GM23248 (cell line): ENCODE results near the gene ZNF200. TPM values are rescaled to one million over a fixed set of nuclear protein-coding genes. Genes with fewer than 3 reads are reported as not detected.

Experiments used
- DNase-seq: peaks from one replicate; pipeline ENCODE4 v3.0.0-alpha.2; 2015
- H2AFZ ChIP-seq: fragments of 200-600 bp; sonication (generic); 2 replicates; pipeline ENCODE4 v1.6.1; 2016; ENCODE audit warnings: antibody characterized with exemption
- H3F3A ChIP-seq: fragments of 200-600 bp; sonication (generic); 2 replicates; pipeline ENCODE4 v1.6.1; 2016; ENCODE audit warnings: mild to moderate bottlenecking, antibody characterized with exemption, mixed run types; ENCODE audit not compliant: insufficient read depth
- H3K27ac ChIP-seq: fragments of 200-600 bp; sonication (generic); 2 replicates; pipeline ENCODE4 v1.5.1; 2016; ENCODE audit warnings: mild to moderate bottlenecking
- H3K27me3 ChIP-seq: fragments of 200-600 bp; sonication (generic); replicated peaks from 2 replicates; pipeline ENCODE4 v1.6.1; 2016; ENCODE audit warnings: mild to moderate bottlenecking; ENCODE audit not compliant: insufficient read depth
- H3K36me3 ChIP-seq: fragments of 200-600 bp; sonication (generic); 2 replicates; pipeline ENCODE4 v1.6.1; 2016; ENCODE audit warnings: low read depth, mild to moderate bottlenecking
- H3K4me1 ChIP-seq: fragments of 200-600 bp; sonication (generic); 2 replicates; pipeline ENCODE4 v1.6.1; 2016; ENCODE audit warnings: mild to moderate bottlenecking; ENCODE audit not compliant: insufficient read depth
- H3K4me2 ChIP-seq: fragments of 200-600 bp; sonication (generic); one replicate; pipeline ENCODE4 v1.6.1; 2016; ENCODE audit warnings: mild to moderate bottlenecking; ENCODE audit not compliant: unreplicated experiment
- H3K4me3 ChIP-seq: fragments of 200-600 bp; sonication (generic); 2 replicates; pipeline ENCODE4 v1.5.1; 2016; ENCODE audit warnings: mild to moderate bottlenecking
- H3K79me2 ChIP-seq: fragments of 200-600 bp; sonication (generic); 2 replicates; pipeline ENCODE4 v1.6.1; 2016; ENCODE audit warnings: mild to moderate bottlenecking; ENCODE audit not compliant: insufficient read depth
- H3K9ac ChIP-seq: fragments of 200-600 bp; sonication (generic); 2 replicates; pipeline ENCODE4 v1.6.1; 2016; ENCODE audit warnings: mild to moderate bottlenecking
- H3K9me2 ChIP-seq: fragments of 200-600 bp; sonication (generic); 2 replicates; pipeline ENCODE4 v1.6.1; 2016; ENCODE audit warnings: mixed run types, mild to moderate bottlenecking, moderate library complexity; ENCODE audit not compliant: insufficient read depth
- H3K9me3 ChIP-seq: fragments of 200-600 bp; sonication (generic); one replicate; pipeline ENCODE4 v1.6.1; 2017; ENCODE audit warnings: low read depth
- H4K20me1 ChIP-seq: fragments of 200-600 bp; sonication (generic); 2 replicates; pipeline ENCODE4 v1.6.0; 2016; ENCODE audit not compliant: insufficient read depth
- EZH2 ChIP-seq: fragments of 200-600 bp; sonication (generic); IDR thresholded peaks from 2 replicates; pipeline ENCODE4 v1.6.1; 2018; ENCODE audit warnings: antibody characterized with exemption, mild to moderate bottlenecking; ENCODE audit not compliant: insufficient read depth, poor library complexity, severe bottlenecking
- EZH2phosphoT487 ChIP-seq: fragments of 200-600 bp; sonication (generic); IDR thresholded peaks from 2 replicates; pipeline ENCODE4 v1.6.1; 2018; ENCODE audit warnings: antibody characterized with exemption, moderate library complexity, mild to moderate bottlenecking, low read depth; ENCODE audit not compliant: insufficient read depth
- WGBS, 2 experiments: methylation state at CpG; one replicate each; pipeline ENCODE4 v1.1.6; 2015 to 2017; ENCODE audit warnings: low lambda C conversion rate in 2 of 2, low coverage in 1 of 2; ENCODE audit errors: missing lambda C conversion rate in 2 of 2; 5-methylcytosine and 5-hydroxymethylcytosine counted together
- in situ Hi-C: fragments of 300-500 bp; cut with MboI; formaldehyde crosslinking; loops from 2 replicates; pipeline ENCODE4 v1.15.0; 2020
- polyA plus RNA-seq: library from polyadenylated mRNA; unstranded; fragments of >200 nt; fragmentation: Nextera tagmentation; extraction: Ambion mirVana; gene quantifications from 2 replicates; pipeline ENCODE4 v1.2.1, GENCODE V29; 2016
- total RNA-seq: library from RNA; depleted of rRNA; stranded (reverse); fragments of >200 nt; shearing (Covaris generic); gene quantifications from 2 replicates; pipeline ENCODE4 v1.2.3, GENCODE V29; 2014; rRNA removed

Gene ZNF200
- total and polyA plus RNA-seq, 2 experiments from 2014 or later: 7.8 to 10.3 TPM

- Histone ChIP-seq H3K4me3 (no peak overlapping the region), H3K27me3 (peaks cover 80% of the 10 kb centered on the region), H3K79me2 (no peaks in the 10 kb centered on the region), H3K4me2 (peak overlapping the region; percentile 56), H3K9me3 (no peaks in the 10 kb centered on the region), H4K20me1 (no peaks in the 10 kb centered on the region), H3K36me3 (no peaks in the 10 kb centered on the region), H3K9me2 (no peaks in the 10 kb centered on the region), H3K9ac (no peak overlapping the region), H3K4me1 (0 out of 2 replicates have a peak, but pooled peaks cover 4% of the 10 kb centered on the region), H3K27ac (no peak overlapping the region), H2AFZ (no peak overlapping the region), H3F3A (0 out of 2 replicates have a peak, but pooled peaks cover 5% of the 10 kb centered on the region)
- DNase-seq: peak; percentile 22
- TF ChIP-seq EZH2phosphoT487 (no peak), EZH2 (no peak)
- WGBS, 2 experiments: 6% methylated on average over 24 of the region's 24 CpGs
- in situ Hi-C loops: no loop called here
These were observed 60.9 kb downstream of the ZNF200 start for GRCh38 chr16:3173892-3174617.

Other genes with a start within 250 kb of the ZNF200 start
- not detected in 2 replicates for gene CLDN9, start 222.2 kb downstream of the ZNF200 start, total RNA-seq
- gene CLDN9, start 222.2 kb downstream of the ZNF200 start, polyA plus RNA-seq: 0.09 TPM in 1 of 2 replicates, not detected in the other
- gene CLDN6, start 217.0 kb downstream of the ZNF200 start, total RNA-seq: not detected in 2 replicates
- 0.32 and 0.33 TPM in 2 replicates for gene CLDN6, start 217.0 kb downstream of the ZNF200 start, polyA plus RNA-seq
- gene TNFRSF12A, start 214.8 kb downstream of the ZNF200 start, total RNA-seq: 700 and 735 TPM in 2 replicates
- 864 and 895 TPM in 2 replicates for gene TNFRSF12A, start 214.8 kb downstream of the ZNF200 start, polyA plus RNA-seq
- gene HCFC1R1, start 211.2 kb downstream of the ZNF200 start, total RNA-seq: 5.8 and 7.2 TPM in 2 replicates
- 53.2 and 60.4 TPM in 2 replicates for gene HCFC1R1, start 211.2 kb downstream of the ZNF200 start, polyA plus RNA-seq
- gene THOC6, start 211.1 kb downstream of the ZNF200 start, total RNA-seq: 12.3 and 17.7 TPM in 2 replicates
- gene THOC6, start 211.1 kb downstream of the ZNF200 start, polyA plus RNA-seq: 18.1 and 22.4 TPM in 2 replicates
- 0.11 TPM in 1 of 2 replicates, not detected in the other for gene BICDL2, start 198.2 kb downstream of the ZNF200 start, total RNA-seq
- 0.30 and 0.63 TPM in 2 replicates for gene BICDL2, start 198.2 kb downstream of the ZNF200 start, polyA plus RNA-seq
- gene MMP25, start 188.6 kb downstream of the ZNF200 start, total RNA-seq: not detected in 2 replicates
- gene MMP25, start 188.6 kb downstream of the ZNF200 start, polyA plus RNA-seq: 0.16 and 0.23 TPM in 2 replicates
- gene IL32, start 169.5 kb downstream of the ZNF200 start, total RNA-seq: 0.76 TPM in 1 of 2 replicates, not detected in the other
- gene IL32, start 169.5 kb downstream of the ZNF200 start, polyA plus RNA-seq: 0.56 and 1.0 TPM in 2 replicates
- gene ZSCAN10, start 135.9 kb downstream of the ZNF200 start, total RNA-seq: not detected in 2 replicates
- 0.08 TPM in 1 of 2 replicates, not detected in the other for gene ZSCAN10, start 135.9 kb downstream of the ZNF200 start, polyA plus RNA-seq
- 12.5 and 14.6 TPM in 2 replicates for gene ZNF205, start 122.6 kb downstream of the ZNF200 start, total RNA-seq
- 4.2 and 4.4 TPM in 2 replicates for gene ZNF205, start 122.6 kb downstream of the ZNF200 start, polyA plus RNA-seq
- gene ZNF213, start 100.1 kb downstream of the ZNF200 start, total RNA-seq: 7.3 and 7.7 TPM in 2 replicates
- gene ZNF213, start 100.1 kb downstream of the ZNF200 start, polyA plus RNA-seq: 5.3 and 5.4 TPM in 2 replicates
- gene OR1F1, start 47.0 kb downstream of the ZNF200 start, total RNA-seq: 5.3 TPM in 1 of 2 replicates, not detected in the other
- gene OR1F1, start 47.0 kb downstream of the ZNF200 start, polyA plus RNA-seq: not detected in 2 replicates
- gene MEFV, start 21.5 kb upstream of the ZNF200 start, total RNA-seq: not detected in 2 replicates
- not detected in 2 replicates for gene MEFV, start 21.5 kb upstream of the ZNF200 start, polyA plus RNA-seq
- 55.7 and 66.3 TPM in 2 replicates for gene ZNF263, start 48.3 kb upstream of the ZNF200 start, total RNA-seq
- 20.5 and 22.1 TPM in 2 replicates for gene ZNF263, start 48.3 kb upstream of the ZNF200 start, polyA plus RNA-seq
- gene TIGD7, start 70.3 kb upstream of the ZNF200 start, total RNA-seq: 4.9 and 14.9 TPM in 2 replicates
- 3.9 and 5.3 TPM in 2 replicates for gene TIGD7, start 70.3 kb upstream of the ZNF200 start, polyA plus RNA-seq
- 17.2 and 29.1 TPM in 2 replicates for gene ZNF75A, start 70.3 kb upstream of the ZNF200 start, total RNA-seq
- gene ZNF75A, start 70.3 kb upstream of the ZNF200 start, polyA plus RNA-seq: 14.6 and 16.7 TPM in 2 replicates
- gene OR2C1, start 120.7 kb upstream of the ZNF200 start, total RNA-seq: 0.51 TPM in 1 of 2 replicates, not detected in the other
- gene OR2C1, start 120.7 kb upstream of the ZNF200 start, polyA plus RNA-seq: 0.27 TPM in 1 of 2 replicates, not detected in the other
- gene ZSCAN32, start 165.8 kb upstream of the ZNF200 start, total RNA-seq: 7.5 and 10.7 TPM in 2 replicates
- gene ZSCAN32, start 165.8 kb upstream of the ZNF200 start, polyA plus RNA-seq: 8.0 and 8.1 TPM in 2 replicates
- 7.1 and 10.4 TPM in 2 replicates for gene ZNF174, start 166.1 kb upstream of the ZNF200 start, total RNA-seq
- gene ZNF174, start 166.1 kb upstream of the ZNF200 start, polyA plus RNA-seq: 8.2 and 9.1 TPM in 2 replicates
- gene ZNF597, start 208.3 kb upstream of the ZNF200 start, total RNA-seq: 3.2 TPM in 2 replicates
- gene ZNF597, start 208.3 kb upstream of the ZNF200 start, polyA plus RNA-seq: 1.8 and 2.2 TPM in 2 replicates
- gene NAA60, start 208.5 kb upstream of the ZNF200 start, total RNA-seq: 11.2 and 14.4 TPM in 2 replicates
- gene NAA60, start 208.5 kb upstream of the ZNF200 start, polyA plus RNA-seq: 49.4 and 51.3 TPM in 2 replicates